ENCODE measurements around the gene IL17REL.

- peak; percentile 81 to 89 (median 88) for TF ChIP-seq CTCF (IDR thresholded peaks at IDR 0.05)
- TF ChIP-seq POLR2A (IDR thresholded peaks at IDR 0.05), result no peak
- no peak for TF ChIP-seq EP300 (IDR thresholded peaks at IDR 0.05)
- TF ChIP-seq POLR2AphosphoS5 (IDR thresholded peaks at IDR 0.05), result no peak
Measured at GRCh38 chr22:49992921-49993648, 19.5 kb downstream of the IL17REL start.
